ENCODE results near the gene SLC22A7.

GRCh38 chr6:43339168-43339567 is 41.1 kb downstream of the SLC22A7 start:
- no peak for TF ChIP-seq CTCF (optimal IDR thresholded peaks at IDR 0.05 in 1 of 3, IDR thresholded peaks at IDR 0.05 in 1 of 3, conservative IDR thresholded peaks at IDR 0.05 in 1 of 3; ENCODE audit: extremely low read depth in 1 of 3, insufficient read depth in 2 of 3, low read length in 3 of 3)
- TF ChIP-seq EZH2 (IDR thresholded peaks at IDR 0.05; ENCODE audit: low read length), result no peak
